ENCODE results near the gene SPEN.

DNA sequence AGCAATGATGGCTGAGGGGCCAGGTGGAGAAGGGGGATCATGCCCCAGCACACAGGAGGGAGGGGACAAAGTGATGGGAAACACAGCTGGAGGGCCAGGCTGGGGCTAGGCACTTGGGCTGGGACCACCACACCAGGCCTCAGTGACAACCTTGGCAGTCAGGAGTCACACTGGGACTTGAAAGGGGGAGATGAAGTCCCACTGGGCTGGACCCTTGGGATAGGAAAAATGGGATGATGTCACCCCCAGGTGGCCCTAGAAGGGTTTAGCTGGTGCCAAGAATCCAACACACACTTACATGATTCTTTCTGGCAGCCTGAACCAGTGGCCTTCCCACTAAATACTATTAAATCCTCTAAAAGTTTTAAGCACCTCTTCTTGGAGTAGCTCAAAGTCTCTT is 111.3 kb downstream of the SPEN start:
- TF ChIP-seq, protein P1, sequence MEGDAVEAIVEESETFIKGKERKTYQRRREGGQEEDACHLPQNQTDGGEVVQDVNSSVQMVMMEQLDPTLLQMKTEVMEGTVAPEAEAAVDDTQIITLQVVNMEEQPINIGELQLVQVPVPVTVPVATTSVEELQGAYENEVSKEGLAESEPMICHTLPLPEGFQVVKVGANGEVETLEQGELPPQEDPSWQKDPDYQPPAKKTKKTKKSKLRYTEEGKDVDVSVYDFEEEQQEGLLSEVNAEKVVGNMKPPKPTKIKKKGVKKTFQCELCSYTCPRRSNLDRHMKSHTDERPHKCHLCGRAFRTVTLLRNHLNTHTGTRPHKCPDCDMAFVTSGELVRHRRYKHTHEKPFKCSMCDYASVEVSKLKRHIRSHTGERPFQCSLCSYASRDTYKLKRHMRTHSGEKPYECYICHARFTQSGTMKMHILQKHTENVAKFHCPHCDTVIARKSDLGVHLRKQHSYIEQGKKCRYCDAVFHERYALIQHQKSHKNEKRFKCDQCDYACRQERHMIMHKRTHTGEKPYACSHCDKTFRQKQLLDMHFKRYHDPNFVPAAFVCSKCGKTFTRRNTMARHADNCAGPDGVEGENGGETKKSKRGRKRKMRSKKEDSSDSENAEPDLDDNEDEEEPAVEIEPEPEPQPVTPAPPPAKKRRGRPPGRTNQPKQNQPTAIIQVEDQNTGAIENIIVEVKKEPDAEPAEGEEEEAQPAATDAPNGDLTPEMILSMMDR (IDR thresholded peaks at IDR 0.05; ENCODE audit: borderline replicate concordance, extremely low read depth, low read length, poor library complexity, severe bottlenecking), result peak; percentile 15
- no peak for TF ChIP-seq EZH2 (IDR thresholded peaks at IDR 0.05; ENCODE audit: borderline replicate concordance, low read depth, low read length, severe bottlenecking)
